HCT116 (cell line): ENCODE measurements around the gene FAHD1. TPM values are rescaled to one million over a fixed set of nuclear protein-coding genes. Genes with fewer than 3 reads are reported as not detected.

Experiments
- ATAC-seq: fragments of 200-7000 bp; cut with Tn5 transposase; 2 replicates; pipeline ENCODE4 v1.9.1; 2020; ENCODE audit warnings: mild to moderate bottlenecking, moderate library complexity
- BruUV-seq: library from RNA; stranded (reverse); fragments of 400-500 nt; replicated peaks from 2 replicates; lab custom pipeline; 2021; lab: Mats Ljungman, UMichigan
- CTCF ChIA-PET: fragments of 300-600 bp; sonication (Branson Sonifier 250); formaldehyde crosslinking; loops from one replicate; lab custom pipeline; 2021; ENCODE audit warnings: antibody characterized with exemption; lab: Charles Lee
- POLR2A ChIA-PET: fragments of 300-600, 350-600 bp; sonication (Branson Sonifier 250); formaldehyde crosslinking; loops from one replicate; lab custom pipeline; 2021; ENCODE audit warnings: antibody characterized with exemption; lab: Charles Lee
- RAD21 ChIA-PET, 2 experiments: fragments of 300-600 bp; sonication (Branson Sonifier 250); formaldehyde crosslinking; loops; one replicate each; lab custom pipeline; 2023; ENCODE audit warnings: low total read pairs in 2 of 2; ENCODE audit not compliant: uncharacterized antibody in 2 of 2, unreplicated experiment in 2 of 2, low non-redundant PET in 1 of 2; lab: Charles Lee
- DNase-seq: peaks from one replicate; pipeline ENCODE4 v3.0.0-alpha.2; 2010; ENCODE audit warnings: low read depth, low spot score
- H2AFZ ChIP-seq: fragments of 200-600 bp; shearing (Covaris generic), sonication (generic); 2 replicates; pipeline ENCODE4 v1.6.1; 2017; ENCODE audit warnings: low read depth, mixed run types, mixed read lengths, antibody characterized with exemption, low read length; ENCODE audit not compliant: poor library complexity, severe bottlenecking
- H3K27ac ChIP-seq: 2 replicates; pipeline ENCODE4 v1.5.1; 2012; ENCODE audit warnings: low read depth, low read length
- H3K27me3 ChIP-seq: fragments of 200-600 bp; sonication (generic); 2 replicates; pipeline ENCODE4 v1.6.1; 2016; ENCODE audit warnings: mixed run types, low read length, mixed read lengths; ENCODE audit not compliant: insufficient read depth
- H3K36me3 ChIP-seq, 2 experiments: fragments of 200-500 bp in 1 of 2; fragments of 200-600 bp in 1 of 2; sonication (Bioruptor generic) in 1 of 2; sonication (generic) in 1 of 2; 2 replicates each; pipeline versions ENCODE4 v1.5.1 to v1.6.1; 2014 to 2016; ENCODE audit warnings: low read length in 2 of 2, inconsistent platforms in 1 of 2, mixed read lengths in 1 of 2, mixed run types in 1 of 2; ENCODE audit not compliant: insufficient read depth in 2 of 2, control insufficient read depth in 1 of 2
- H3K4me1 ChIP-seq, 2 experiments: fragments of 200-600 bp in 1 of 2; sonication (generic) in 1 of 2; 2 replicates each; pipeline versions ENCODE4 v1.5.1 to v1.6.1; 2012 to 2017; ENCODE audit warnings: low read length in 2 of 2, inconsistent platforms in 1 of 2, mild to moderate bottlenecking in 1 of 2, mixed read lengths in 1 of 2, mixed run types in 1 of 2, moderate library complexity in 1 of 2; ENCODE audit not compliant: insufficient read depth in 2 of 2, control insufficient read depth in 1 of 2
- H3K4me2 ChIP-seq: fragments of 200-600 bp; sonication (generic); 2 replicates; pipeline ENCODE4 v1.6.1; 2017; ENCODE audit warnings: mixed run types, low read length, mixed read lengths
- H3K4me3 ChIP-seq, 2 experiments: fragments of 200-600 bp in 1 of 2; sonication (generic) in 1 of 2; replicated peaks in 1 of 2; 2 replicates each; pipeline ENCODE4 v1.5.1; 2011 to 2016; ENCODE audit warnings: low read length in 2 of 2, control low read depth in 1 of 2, low read depth in 1 of 2, mild to moderate bottlenecking in 1 of 2, mixed read lengths in 1 of 2, mixed run types in 1 of 2
- H3K79me2 ChIP-seq: fragments of 200-600 bp; sonication (generic); 2 replicates; pipeline ENCODE4 v1.6.1; 2017; ENCODE audit warnings: mild to moderate bottlenecking, mixed run types, low read length, moderate library complexity, mixed read lengths; ENCODE audit not compliant: insufficient read depth
- H3K9ac ChIP-seq: fragments of 200-600 bp; sonication (generic); 2 replicates; pipeline ENCODE4 v1.6.1; 2016; ENCODE audit warnings: low read length, mixed read lengths
- H3K9me2 ChIP-seq: fragments of 200-600 bp; sonication (generic), shearing (Covaris generic); 2 replicates; pipeline ENCODE4 v1.6.1; 2017; ENCODE audit warnings: mixed run types, mild to moderate bottlenecking, moderate library complexity; ENCODE audit not compliant: insufficient read depth
- H3K9me3 ChIP-seq, 2 experiments: fragments of 200-500 bp in 1 of 2; fragments of 200-600 bp in 1 of 2; sonication (Bioruptor generic) in 1 of 2; sonication (generic) in 1 of 2; 2 replicates each; pipeline ENCODE4 v1.6.1; 2014 to 2017; ENCODE audit warnings: low read length in 2 of 2, mixed read lengths in 2 of 2, inconsistent platforms in 1 of 2, low read depth in 1 of 2, mild to moderate bottlenecking in 1 of 2, mixed run types in 1 of 2, moderate library complexity in 1 of 2; ENCODE audit not compliant: control insufficient read depth in 1 of 2, insufficient read depth in 1 of 2
- H4K20me1 ChIP-seq: fragments of 200-600 bp; sonication (generic), shearing (Covaris generic); 2 replicates; pipeline ENCODE4 v1.6.1; 2017; ENCODE audit warnings: mixed run types, mild to moderate bottlenecking, moderate library complexity; ENCODE audit not compliant: insufficient read depth
- EZH2phosphoT487 ChIP-seq: fragments of 200-600 bp; IDR thresholded peaks from 2 replicates; pipeline ENCODE4 v1.6.1; 2018; ENCODE audit warnings: antibody characterized with exemption, borderline replicate concordance
- FOSL1 ChIP-seq: IDR thresholded peaks from 2 replicates; pipeline ENCODE4 v1.6.1; 2012; ENCODE audit warnings: low read depth
- JUND ChIP-seq: IDR thresholded peaks from 2 replicates; pipeline ENCODE4 v1.6.1; 2012
- POLR2A ChIP-seq: IDR thresholded peaks from 2 replicates; pipeline ENCODE4 v1.7.0; 2011; ENCODE audit warnings: borderline replicate concordance; ENCODE audit not compliant: insufficient read depth, insufficient read length; ENCODE audit errors: extremely low read depth
- POLR2AphosphoS5 ChIP-seq: IDR thresholded peaks from 2 replicates; pipeline ENCODE4 v1.6.1; 2011; ENCODE audit warnings: mild to moderate bottlenecking, low read depth, low read length, moderate library complexity
- SIN3A ChIP-seq: IDR thresholded peaks from 2 replicates; pipeline ENCODE4 v1.6.1; 2012; ENCODE audit warnings: low read depth
- TCF7L2 ChIP-seq: IDR thresholded peaks from 2 replicates; pipeline ENCODE4 v1.7.0; 2011; ENCODE audit warnings: borderline replicate concordance, inconsistent platforms; ENCODE audit not compliant: insufficient read depth, insufficient read length; ENCODE audit errors: extremely low read depth
- ZFX ChIP-seq: fragments of 450-650 bp; IDR thresholded peaks from 2 replicates; pipeline ENCODE4 v1.6.1; 2017
- intact Hi-C: fragments of 100-400 bp; cut with micrococcal nuclease; formaldehyde crosslinking; loops from 2 replicates; pipeline ENCODE4 v1.10.0; 2022
- total RNA-seq: library from RNA; stranded (reverse); gene quantifications from one replicate; pipeline ENCODE4 v1.2.1, GENCODE V29; 2021; ENCODE audit not compliant: unreplicated experiment
- TF ChIP-seq, protein P1 (sequence below), 3 experiments: fragments of 200-600 bp in 1 of 3; sonication (generic) in 1 of 3; IDR thresholded peaks in 2 of 3; conservative IDR thresholded peaks in 1 of 3; 2 replicates each; pipeline ENCODE4 v1.5.1; 2012 to 2017; ENCODE audit warnings: low read depth in 2 of 3, low read length in 2 of 3, antibody characterized with exemption in 1 of 3, borderline replicate concordance in 1 of 3, control low read depth in 1 of 3, mild to moderate bottlenecking in 1 of 3, mixed read lengths in 1 of 3, mixed run types in 1 of 3, moderate library complexity in 1 of 3; ENCODE audit not compliant: insufficient read depth in 1 of 3

FAHD1 gene
- total RNA-seq, 1 experiment from 2014 or later: 25.8 TPM

DNA sequence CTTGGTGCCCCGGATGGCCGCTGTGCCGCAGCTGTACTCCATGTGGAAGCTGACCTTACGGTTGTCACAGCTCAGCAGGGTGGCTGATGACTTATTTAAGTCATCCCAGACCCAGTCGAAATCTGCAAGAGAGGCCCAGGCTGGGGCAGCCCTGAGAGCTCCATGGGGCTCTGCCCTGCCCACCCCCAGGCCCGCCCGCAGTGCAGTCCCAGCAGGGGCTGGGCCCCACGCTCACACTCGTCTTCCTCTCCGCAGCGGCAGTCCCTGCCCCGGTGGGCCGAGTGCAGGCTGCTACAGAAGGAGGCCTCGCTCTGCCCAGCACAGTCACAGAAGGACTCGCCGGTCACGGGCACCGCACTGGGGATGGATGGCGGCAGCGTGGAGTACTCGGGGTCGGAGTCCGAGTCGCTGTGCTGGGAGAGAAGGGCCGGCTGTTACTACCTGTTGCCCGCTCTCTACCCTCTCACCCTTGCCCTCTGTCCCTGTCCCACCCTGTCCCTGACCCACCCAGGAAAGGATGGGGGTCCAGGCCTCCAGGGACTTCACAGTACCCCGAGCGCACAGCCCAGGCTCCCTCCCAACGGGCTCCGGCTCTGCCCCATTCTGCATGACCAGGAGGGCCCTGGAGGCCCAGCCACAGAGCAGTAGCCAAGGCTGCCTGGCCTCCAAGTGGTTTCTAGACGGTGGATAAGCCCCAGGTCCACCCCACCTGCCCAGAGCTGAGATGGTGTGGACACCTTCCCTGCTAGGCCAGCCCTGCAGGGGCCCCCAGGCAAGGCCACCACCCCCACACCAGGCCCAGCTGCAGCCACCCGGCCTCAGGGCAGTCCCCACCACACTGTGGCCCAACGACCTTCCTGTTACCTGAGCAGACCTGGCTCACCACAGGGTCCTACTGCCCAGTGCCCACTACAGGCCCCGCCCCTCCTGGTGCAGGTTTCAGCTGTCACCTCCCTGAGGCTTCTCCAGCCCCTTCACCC lies 48.5 kb upstream of the FAHD1 start:
- no peak overlapping the region for H3K4me3 ChIP-seq
- ChIA-PET POLR2A (no interaction called here), RAD21 (no interaction called here), CTCF (no interaction called here)
- no peaks in the 10 kb centered on the region for H3K9me3 ChIP-seq
- ATAC-seq: no peak
- H3K4me2 ChIP-seq: no peak overlapping the region
- BruUV-seq: no TSS peak
- 0 out of 2 replicates have a peak, but pooled peaks have one; percentile 25 for TF ChIP-seq POLR2AphosphoS5
- no peak for TF ChIP-seq SIN3A
- TF ChIP-seq POLR2A: peak; percentile 49
- no peak for TF ChIP-seq TCF7L2
- no peak for TF ChIP-seq ZFX
- TF ChIP-seq FOSL1: no peak
- no peak for TF ChIP-seq EZH2phosphoT487
- no peak overlapping the region for H2AFZ ChIP-seq
- H3K36me3 ChIP-seq: no peaks in the 10 kb centered on the region; a peak in 2 of 4 replicates
- intact Hi-C loops: no loop called here
- peaks cover 33% of the 10 kb centered on the region for H3K79me2 ChIP-seq
- H3K27ac ChIP-seq: peak overlapping the region; percentile 24; the same call in 1 of the 2 replicates
- no peaks in the 10 kb centered on the region for H3K9me2 ChIP-seq
- no peak overlapping the region for H3K9ac ChIP-seq
- DNase-seq: no peak
- peaks cover 6 to 29% of the 10 kb centered on the region in 2 experiments for H3K4me1 ChIP-seq
- no peaks in the 10 kb centered on the region for H3K27me3 ChIP-seq
- H4K20me1 ChIP-seq: no peaks in the 10 kb centered on the region

DNA sequence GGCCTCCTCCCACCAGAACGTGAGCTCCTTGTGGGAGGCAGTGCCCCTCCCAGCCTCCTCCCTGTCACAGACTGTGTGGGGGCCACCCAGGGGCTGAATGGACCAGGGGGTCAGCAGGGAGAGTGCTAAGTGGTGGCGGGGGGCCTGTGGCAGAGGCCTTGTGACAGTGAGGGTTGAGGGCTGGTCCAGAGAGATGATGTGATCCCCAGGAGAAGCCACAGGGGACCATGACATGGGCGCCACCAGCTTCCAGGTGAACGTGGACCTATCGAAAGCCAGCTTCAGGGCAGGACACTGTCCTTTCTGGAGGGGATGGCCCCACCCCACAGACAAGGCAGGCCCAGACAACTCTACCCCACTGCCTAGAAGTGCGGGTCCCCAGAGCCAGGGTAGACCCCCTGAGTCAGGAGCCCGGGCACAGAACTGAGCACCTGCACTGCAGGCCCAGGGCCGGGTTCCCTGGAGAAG lies 47.7 kb upstream of the FAHD1 start:
- Histone ChIP-seq H3K4me1 (peaks cover 4 to 27% of the 10 kb centered on the region in 2 experiments), H2AFZ (no peak overlapping the region), H3K4me3 (no peak overlapping the region), H3K9me2 (no peaks in the 10 kb centered on the region), H3K27me3 (no peaks in the 10 kb centered on the region), H3K79me2 (peaks cover 33% of the 10 kb centered on the region), H3K9ac (no peak overlapping the region), H3K27ac (peak overlapping the region; percentile 34; the same call in 1 of the 2 replicates), H3K4me2 (no peak overlapping the region), H3K36me3 (peaks cover 0 to 4% of the 10 kb centered on the region in 2 experiments; a peak in 3 of 4 replicates), H3K9me3 (no peaks in the 10 kb centered on the region), H4K20me1 (no peaks in the 10 kb centered on the region)
- POLR2A ChIA-PET: interaction anchor here (1.2 kb wide), 1 partner anchor 185 kb away, joined by 3 read pairs; the partner anchor contains the start of gene RPS2
- DNase-seq (no peak), ATAC-seq (no peak)
- BruUV-seq: no TSS peak
- CTCF ChIA-PET: no interaction called here
- RAD21 ChIA-PET: no interaction called here
- TF ChIP-seq EZH2phosphoT487: no peak
- TF ChIP-seq, protein P1, sequence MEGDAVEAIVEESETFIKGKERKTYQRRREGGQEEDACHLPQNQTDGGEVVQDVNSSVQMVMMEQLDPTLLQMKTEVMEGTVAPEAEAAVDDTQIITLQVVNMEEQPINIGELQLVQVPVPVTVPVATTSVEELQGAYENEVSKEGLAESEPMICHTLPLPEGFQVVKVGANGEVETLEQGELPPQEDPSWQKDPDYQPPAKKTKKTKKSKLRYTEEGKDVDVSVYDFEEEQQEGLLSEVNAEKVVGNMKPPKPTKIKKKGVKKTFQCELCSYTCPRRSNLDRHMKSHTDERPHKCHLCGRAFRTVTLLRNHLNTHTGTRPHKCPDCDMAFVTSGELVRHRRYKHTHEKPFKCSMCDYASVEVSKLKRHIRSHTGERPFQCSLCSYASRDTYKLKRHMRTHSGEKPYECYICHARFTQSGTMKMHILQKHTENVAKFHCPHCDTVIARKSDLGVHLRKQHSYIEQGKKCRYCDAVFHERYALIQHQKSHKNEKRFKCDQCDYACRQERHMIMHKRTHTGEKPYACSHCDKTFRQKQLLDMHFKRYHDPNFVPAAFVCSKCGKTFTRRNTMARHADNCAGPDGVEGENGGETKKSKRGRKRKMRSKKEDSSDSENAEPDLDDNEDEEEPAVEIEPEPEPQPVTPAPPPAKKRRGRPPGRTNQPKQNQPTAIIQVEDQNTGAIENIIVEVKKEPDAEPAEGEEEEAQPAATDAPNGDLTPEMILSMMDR (IDR thresholded peaks at IDR 0.05 in 2 of 3, conservative IDR thresholded peaks at IDR 0.05 in 1 of 3; ENCODE audit: borderline replicate concordance in 1 of 3, insufficient read depth in 1 of 3, low read depth in 2 of 3, low read length in 2 of 3): no peak
- TF ChIP-seq JUND: no peak
- no peak for TF ChIP-seq SIN3A
- intact Hi-C loops: no loop called here
